SK-N-SH (cell line): ENCODE measurements around the gene CHFR. TPM values are rescaled to one million over a fixed set of nuclear protein-coding genes. Genes with fewer than 3 reads are reported as not detected.

Source experiments
- CTCF ChIA-PET: fragments of 300-600, 350-600 bp; formaldehyde crosslinking; extraction: SDS; loops from one replicate; lab custom pipeline; 2021; lab: Yijun Ruan, JAX
- POLR2A ChIA-PET: fragments of 350-600 bp; sonication (Branson Sonifier 250); formaldehyde crosslinking; extraction: SDS; loops from one replicate; lab custom pipeline; 2020; ENCODE audit warnings: antibody characterized with exemption, inconsistent platforms; lab: Yijun Ruan, JAX
- DNase-seq: peaks from one replicate; pipeline ENCODE4 v3.0.0; 2012
- H2AFZ ChIP-seq: fragments of 200-600 bp; sonication (generic); 2 replicates; pipeline ENCODE4 v1.8.1; 2016; ENCODE audit warnings: antibody characterized with exemption, mild to moderate bottlenecking, low read depth
- H3F3A ChIP-seq: fragments of 200-600 bp; sonication (generic); replicated peaks from 2 replicates; pipeline ENCODE3; 2016; ENCODE audit warnings: antibody characterized with exemption, mild to moderate bottlenecking; ENCODE audit not compliant: insufficient read depth
- H3K27ac ChIP-seq, 2 experiments: fragments of 200-500 bp in 1 of 2; fragments of 200-600 bp in 1 of 2; sonication (Bioruptor generic) in 1 of 2; sonication (generic), shearing (Covaris generic) in 1 of 2; 2 replicates each; pipeline versions ENCODE4 v1.5.1 to v1.6.1; 2014 to 2016; ENCODE audit warnings: low read depth in 2 of 2, inconsistent platforms in 1 of 2, low read length in 1 of 2, mild to moderate bottlenecking in 1 of 2, mixed read lengths in 1 of 2
- H3K27me3 ChIP-seq: fragments of 200-600 bp; sonication (generic), shearing (Covaris generic); 2 replicates; pipeline ENCODE4 v1.6.1; 2016; ENCODE audit warnings: mixed run types; ENCODE audit not compliant: insufficient read depth
- H3K36me3 ChIP-seq, 2 experiments: fragments of 200-500 bp in 1 of 2; fragments of 200-600 bp in 1 of 2; sonication (Bioruptor generic) in 1 of 2; sonication (generic) in 1 of 2; replicated peaks in 1 of 2; 2 replicates each; pipeline versions ENCODE3 to v1.5.1; 2014 to 2016; ENCODE audit warnings: low read length in 1 of 2, mild to moderate bottlenecking in 1 of 2; ENCODE audit not compliant: insufficient read depth in 2 of 2, control insufficient read depth in 1 of 2
- H3K4me1 ChIP-seq, 2 experiments: fragments of 200-500 bp in 1 of 2; fragments of 200-600 bp in 1 of 2; sonication (Bioruptor generic) in 1 of 2; sonication (generic), shearing (Covaris generic) in 1 of 2; 2 replicates each; pipeline versions ENCODE4 v1.5.1 to v1.6.1; 2014 to 2016; ENCODE audit warnings: low read depth in 1 of 2, low read length in 1 of 2, mixed run types in 1 of 2; ENCODE audit not compliant: insufficient read depth in 2 of 2, control insufficient read depth in 1 of 2
- H3K4me2 ChIP-seq: fragments of 200-600 bp; sonication (generic), shearing (Covaris generic); 2 replicates; pipeline ENCODE4 v1.6.1; 2017; ENCODE audit warnings: mixed run types
- H3K4me3 ChIP-seq, 2 experiments: fragments of 200-500 bp in 1 of 2; fragments of 200-600 bp in 1 of 2; sonication (Bioruptor generic) in 1 of 2; sonication (generic), shearing (Covaris generic) in 1 of 2; 2 replicates each; pipeline versions ENCODE4 v1.5.1 to v1.8.1; 2014 to 2016; ENCODE audit warnings: low read depth in 2 of 2, inconsistent platforms in 1 of 2, low read length in 1 of 2, mild to moderate bottlenecking in 1 of 2, mixed read lengths in 1 of 2, moderate library complexity in 1 of 2
- H3K79me2 ChIP-seq: fragments of 200-600 bp; sonication (generic); 2 replicates; pipeline ENCODE4 v1.8.1; 2017; ENCODE audit warnings: mild to moderate bottlenecking; ENCODE audit not compliant: insufficient read depth
- H3K9ac ChIP-seq: fragments of 200-600 bp; sonication (generic); 2 replicates; pipeline ENCODE4 v1.6.1; 2017; ENCODE audit warnings: mixed run types
- H3K9me2 ChIP-seq: fragments of 200-600 bp; sonication (generic); 2 replicates; pipeline ENCODE4 v1.6.1; 2017; ENCODE audit warnings: mixed run types
- H3K9me3 ChIP-seq: fragments of 200-600 bp; sonication (generic); 2 replicates; pipeline ENCODE4 v1.6.1; 2017; ENCODE audit warnings: mixed run types, mild to moderate bottlenecking, moderate library complexity
- H4K20me1 ChIP-seq: fragments of 200-600 bp; sonication (generic); 2 replicates; pipeline ENCODE4 v1.6.1; 2017; ENCODE audit warnings: mild to moderate bottlenecking, mixed run types; ENCODE audit not compliant: insufficient read depth
- CHD2 ChIP-seq: fragments of 150-350 bp; IDR thresholded peaks from 2 replicates; pipeline ENCODE4 v1.6.1; 2018; ENCODE audit warnings: low read length; ENCODE audit not compliant: partially characterized antibody
- CTCF ChIP-seq: fragments of 200-600 bp; sonication (generic); IDR thresholded peaks from 2 replicates; pipeline ENCODE4 v1.6.1; 2017; ENCODE audit warnings: antibody characterized with exemption, mild to moderate bottlenecking, moderate library complexity
- EZH2phosphoT487 ChIP-seq: fragments of 200-600 bp; sonication (generic); IDR thresholded peaks from 2 replicates; pipeline ENCODE4 v1.6.1; 2017; ENCODE audit warnings: low read depth, mixed run types, mild to moderate bottlenecking, antibody characterized with exemption, moderate library complexity, borderline replicate concordance
- FOSL2 ChIP-seq: IDR thresholded peaks from 2 replicates; pipeline ENCODE4 v1.4.0; 2012; ENCODE audit warnings: low read depth, mild to moderate bottlenecking, moderate library complexity, borderline replicate concordance
- FOXJ3 ChIP-seq: sonication (generic); formaldehyde crosslinking; IDR thresholded peaks from 2 replicates; pipeline ENCODE4 v1.5.1; 2020; ENCODE audit warnings: mild to moderate bottlenecking, missing genetic modification reagents
- FOXM1 ChIP-seq: IDR thresholded peaks from 2 replicates; pipeline ENCODE4 v1.4.0; 2012; ENCODE audit warnings: low read depth, mild to moderate bottlenecking
- GABPA ChIP-seq: IDR thresholded peaks from 2 replicates; pipeline ENCODE4 v1.4.0; 2012; ENCODE audit warnings: low read depth, mild to moderate bottlenecking
- MAX ChIP-seq: IDR thresholded peaks from 2 replicates; pipeline ENCODE4 v1.4.0; 2012; ENCODE audit warnings: low read depth
- MEF2A ChIP-seq: IDR thresholded peaks from 2 replicates; pipeline ENCODE4 v1.4.0; 2012; ENCODE audit warnings: low read depth, borderline replicate concordance
- MXI1 ChIP-seq: IDR thresholded peaks from 2 replicates; pipeline ENCODE4 v1.6.1; 2012; ENCODE audit warnings: mild to moderate bottlenecking, low read depth, low read length, improper control_type of control experiment
- NFIC ChIP-seq: IDR thresholded peaks from 2 replicates; pipeline ENCODE4 v1.4.0; 2012; ENCODE audit warnings: borderline replicate concordance
- PBX3 ChIP-seq: IDR thresholded peaks from 2 replicates; pipeline ENCODE4; 2012
- RAD21 ChIP-seq: IDR thresholded peaks from 2 replicates; pipeline ENCODE4 v1.6.1; 2012; ENCODE audit warnings: mild to moderate bottlenecking, low read length
- RCOR1 ChIP-seq: fragments of 150-350 bp; IDR thresholded peaks from 2 replicates; pipeline ENCODE4 v1.6.1; 2017; ENCODE audit warnings: antibody characterized with exemption, low read length
- SIN3A ChIP-seq: IDR thresholded peaks from 2 replicates; pipeline ENCODE4 v1.6.1; 2012; ENCODE audit warnings: low read depth, mild to moderate bottlenecking, low read length, moderate library complexity, borderline replicate concordance
- TCF12 ChIP-seq: IDR thresholded peaks from 2 replicates; pipeline ENCODE4 v1.4.0; 2012
- TEAD4 ChIP-seq: IDR thresholded peaks from 2 replicates; pipeline ENCODE4 v1.4.0; 2012; ENCODE audit warnings: mild to moderate bottlenecking, borderline replicate concordance; ENCODE audit not compliant: insufficient read depth
- YY1 ChIP-seq: IDR thresholded peaks from 2 replicates; pipeline ENCODE4 v1.4.0; 2012; ENCODE audit warnings: low read depth, mild to moderate bottlenecking
- WGBS: methylation state at CpG from one replicate; pipeline ENCODE4 v1.1.6; 2017; ENCODE audit warnings: low lambda C conversion rate; 5-methylcytosine and 5-hydroxymethylcytosine counted together
- polyA plus RNA-seq, 3 experiments: library from polyadenylated mRNA; depleted of rRNA; stranded (reverse); fragments of >200 nt; gene quantifications; 2 replicates each; pipeline ENCODE4 v1.2.3, GENCODE V29; 2012
- TF ChIP-seq, protein P1 (sequence below): fragments of 150-350 bp; IDR thresholded peaks from 2 replicates; pipeline ENCODE4 v1.6.1; 2016; ENCODE audit warnings: mild to moderate bottlenecking, low read depth, low read length

The CHFR gene
- polyA plus RNA-seq, 1 of the 3 experiments (the other 2 are of a cell fraction) = 31.6 TPM

DNA sequence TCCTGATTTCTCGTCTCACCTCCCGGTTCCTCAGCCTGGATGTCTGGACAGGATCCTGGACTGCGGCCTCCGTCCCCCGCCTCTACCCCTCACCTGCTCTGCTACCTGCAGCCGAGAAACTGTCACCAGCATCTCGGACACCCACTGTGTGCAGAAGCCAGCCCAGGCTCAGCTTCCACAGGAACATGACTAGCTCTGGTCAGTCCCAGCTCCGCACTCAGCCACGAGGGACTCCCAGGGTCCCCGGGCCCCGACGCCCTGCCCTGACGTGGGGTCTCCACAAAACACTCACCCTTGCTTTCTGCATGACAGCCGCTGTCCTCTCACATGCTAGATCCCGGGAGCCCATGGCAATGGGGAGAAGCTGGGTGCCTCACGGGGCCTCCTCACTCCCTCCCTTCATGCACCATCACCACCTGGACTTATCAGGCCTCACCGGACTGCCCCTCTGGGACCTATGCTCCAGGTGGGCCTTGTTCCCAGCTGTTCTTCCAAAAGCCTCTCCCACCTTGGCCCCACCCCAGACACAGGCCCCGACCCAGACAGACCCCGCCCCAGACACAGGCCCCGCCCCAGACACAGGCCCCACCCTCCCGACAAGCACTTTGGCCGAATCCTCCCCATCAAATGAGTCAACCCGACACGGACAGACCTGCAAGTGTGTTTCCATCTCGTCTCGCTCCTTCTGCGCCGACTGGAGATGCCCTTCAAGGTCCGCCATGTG, 98.9 kb downstream of the CHFR start:
- Histone ChIP-seq H3K9ac (no peak overlapping the region), H3K4me2 (no peak overlapping the region), H3K4me1 (no peaks in the 10 kb centered on the region), H3K27ac (no peak overlapping the region), H3K9me3 (no peaks in the 10 kb centered on the region), H3K36me3 (peaks cover 38 to 61% of the 10 kb centered on the region in 2 experiments), H3F3A (peaks cover 7% of the 10 kb centered on the region), H3K27me3 (no peaks in the 10 kb centered on the region), H4K20me1 (peaks cover 37% of the 10 kb centered on the region), H2AFZ (no peak overlapping the region), H3K9me2 (no peaks in the 10 kb centered on the region), H3K79me2 (peaks cover 4% of the 10 kb centered on the region; the same call in 1 of the 2 replicates), H3K4me3 (no peak overlapping the region)
- DNase-seq = peak; percentile 74
- WGBS = 93% methylated on average over 27 of the region's 29 CpGs
- ChIA-PET POLR2A (no interaction called here), CTCF (no interaction called here)
- TF ChIP-seq PBX3 = no peak
- TF ChIP-seq MEF2A = no peak
- no peak for TF ChIP-seq RAD21
- TF ChIP-seq MXI1 = no peak

- Histone ChIP-seq H3K27ac (no peak overlapping the region), H3F3A (peaks cover 7% of the 10 kb centered on the region), H3K9me3 (no peaks in the 10 kb centered on the region), H2AFZ (no peak overlapping the region), H3K9ac (no peak overlapping the region), H3K79me2 (peaks cover 4% of the 10 kb centered on the region; the same call in 1 of the 2 replicates), H3K36me3 (peaks cover 38 to 63% of the 10 kb centered on the region in 2 experiments), H3K27me3 (no peaks in the 10 kb centered on the region), H3K9me2 (no peaks in the 10 kb centered on the region), H3K4me1 (no peaks in the 10 kb centered on the region), H3K4me2 (no peak overlapping the region), H3K4me3 (no peak overlapping the region), H4K20me1 (peaks cover 37% of the 10 kb centered on the region)
- ChIA-PET POLR2A (no interaction called here), CTCF (no interaction called here)
- WGBS = 94% methylated on average over 14 of the region's 15 CpGs
- no peak for DNase-seq
- no peak for TF ChIP-seq FOSL2
- no peak for TF ChIP-seq GABPA
- no peak for TF ChIP-seq MAX
- TF ChIP-seq CHD2 = no peak
- TF ChIP-seq FOXM1 = no peak
- TF ChIP-seq PBX3 = no peak
- no peak for TF ChIP-seq RCOR1
- no peak for TF ChIP-seq EZH2phosphoT487
- TF ChIP-seq RAD21 = no peak
- no peak for TF ChIP-seq CTCF
- no peak for TF ChIP-seq SIN3A
- no peak for TF ChIP-seq FOXJ3 (CRISPR knock-in tag)
- no peak for TF ChIP-seq NFIC
- no peak for TF ChIP-seq TCF12
- TF ChIP-seq, protein P1, sequence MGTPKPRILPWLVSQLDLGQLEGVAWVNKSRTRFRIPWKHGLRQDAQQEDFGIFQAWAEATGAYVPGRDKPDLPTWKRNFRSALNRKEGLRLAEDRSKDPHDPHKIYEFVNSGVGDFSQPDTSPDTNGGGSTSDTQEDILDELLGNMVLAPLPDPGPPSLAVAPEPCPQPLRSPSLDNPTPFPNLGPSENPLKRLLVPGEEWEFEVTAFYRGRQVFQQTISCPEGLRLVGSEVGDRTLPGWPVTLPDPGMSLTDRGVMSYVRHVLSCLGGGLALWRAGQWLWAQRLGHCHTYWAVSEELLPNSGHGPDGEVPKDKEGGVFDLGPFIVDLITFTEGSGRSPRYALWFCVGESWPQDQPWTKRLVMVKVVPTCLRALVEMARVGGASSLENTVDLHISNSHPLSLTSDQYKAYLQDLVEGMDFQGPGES = no peak
- TF ChIP-seq YY1 = no peak
- no peak for TF ChIP-seq TEAD4
Observed at GRCh38 chr12:132787877-132788276, 99.5 kb downstream of the CHFR start.
